Suprapubic skin (tissue), 4 donors: ENCODE measurements around the gene KLHL14. TPM values are rescaled to one million over a fixed set of nuclear protein-coding genes. Genes with fewer than 3 reads are reported as not detected.
A peak's percentile ranks its signal among the peaks of the same experiment; 100 is the strongest.

Experiments
- DNase-seq, 2 donors: peaks; one replicate each; pipeline ENCODE4 v3.0.0-alpha.2; 2019; ENCODE audit warnings: low spot score in 2 of 2
- H3K27ac ChIP-seq: fragments of 200-600 bp; sonication (generic); one replicate; pipeline ENCODE4 v1.5.1; 2019
- H3K27me3 ChIP-seq: fragments of 200-600 bp; sonication (generic); one replicate; pipeline ENCODE4 v1.5.1; 2019
- H3K36me3 ChIP-seq: fragments of 200-600 bp; sonication (generic); one replicate; pipeline ENCODE4 v1.5.1; 2019
- H3K4me1 ChIP-seq: fragments of 200-600 bp; sonication (generic); one replicate; pipeline ENCODE4 v1.5.1; 2019
- H3K4me3 ChIP-seq: fragments of 200-600 bp; sonication (generic); one replicate; pipeline ENCODE4 v1.5.1; 2019; ENCODE audit warnings: mild to moderate bottlenecking
- H3K9me3 ChIP-seq: fragments of 200-600 bp; sonication (generic); one replicate; pipeline ENCODE4 v1.5.1; 2019
- CTCF ChIP-seq, 2 donors: fragments of 200-600 bp in 1 of 2; fragments of 450-650 bp in 1 of 2; sonication (generic) in 1 of 2; IDR thresholded peaks; one replicate each; pipeline ENCODE4 v1.5.1; 2016 to 2019; ENCODE audit warnings: antibody characterized with exemption in 2 of 2, mild to moderate bottlenecking in 1 of 2, moderate library complexity in 1 of 2
- EP300 ChIP-seq: sonication (generic); formaldehyde crosslinking; IDR thresholded peaks from one replicate; pipeline ENCODE4 v1.6.1; 2017; ENCODE audit warnings: antibody characterized with exemption
- POLR2A ChIP-seq, 2 donors: fragments of 450-650 bp; IDR thresholded peaks; one replicate each; pipeline ENCODE4 v1.6.1; 2017; ENCODE audit warnings: antibody characterized with exemption in 2 of 2, mild to moderate bottlenecking in 2 of 2, moderate library complexity in 2 of 2
- POLR2AphosphoS5 ChIP-seq, 3 donors: sonication (generic); formaldehyde crosslinking; IDR thresholded peaks; one replicate each; pipeline ENCODE4 v1.6.1; 2017; ENCODE audit warnings: antibody characterized with exemption in 3 of 3
- WGBS: methylation state at CpG from one replicate; pipeline ENCODE4 v1.1.5; 2018; 5-methylcytosine and 5-hydroxymethylcytosine counted together
- total RNA-seq, 4 donors: library from RNA; depleted of rRNA; stranded (reverse); fragments of >200 nt; gene quantifications; one replicate each; pipeline ENCODE4 v1.1.0, GENCODE V29; 2016

Gene KLHL14
- total RNA-seq, 4 donors from 2014 or later = 0.13 to 0.24 TPM; not detected in 2

GRCh38 chr18:32717126-32717525 lies 55.7 kb downstream of the KLHL14 start:
- no peak for DNase-seq
- Histone ChIP-seq H3K27me3 (no peaks in the 10 kb centered on the region), H3K27ac (no peak overlapping the region), H3K4me1 (peaks cover 2% of the 10 kb centered on the region), H3K4me3 (no peak overlapping the region), H3K9me3 (no peaks in the 10 kb centered on the region), H3K36me3 (no peaks in the 10 kb centered on the region)
- TF ChIP-seq POLR2AphosphoS5 (IDR thresholded peaks at IDR 0.05) (no peak), EP300 (no peak), POLR2A (IDR thresholded peaks at IDR 0.05) (no peak), CTCF (IDR thresholded peaks at IDR 0.05) (no peak)
- 72% methylated on average over 4 of the region's 4 CpGs for WGBS

DNA sequence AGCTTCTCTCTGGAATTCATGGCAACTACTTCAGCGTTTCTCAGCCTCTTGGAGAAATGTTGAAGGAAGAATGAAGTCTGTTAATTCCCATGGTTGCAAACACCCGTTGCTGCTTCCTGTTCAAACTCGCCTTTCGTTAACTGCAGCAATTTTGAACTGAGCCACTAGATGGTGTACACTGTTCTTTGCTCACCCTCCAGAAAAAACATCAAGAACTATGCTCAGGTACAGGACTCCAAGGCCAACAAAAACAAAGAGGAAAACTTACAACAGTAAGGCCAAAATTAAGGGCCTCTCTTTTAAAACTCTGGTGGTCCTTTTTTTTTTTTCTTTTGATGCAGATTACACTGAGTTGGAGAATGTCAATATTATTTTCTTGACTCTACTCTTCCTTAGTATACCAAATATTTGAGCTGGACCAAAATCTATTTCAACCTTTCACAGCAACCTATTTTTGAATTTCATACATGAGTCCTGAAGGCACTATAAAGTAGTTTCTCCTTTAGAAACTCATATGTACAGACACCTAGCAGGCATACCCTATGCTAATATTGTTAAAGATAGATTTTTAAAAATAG lies 58.2 kb downstream of the KLHL14 start:
- H3K27ac ChIP-seq = no peak overlapping the region
- 0% methylated on average over 4 of the region's 4 CpGs for WGBS
- TF ChIP-seq POLR2A (IDR thresholded peaks at IDR 0.05) (no peak), POLR2AphosphoS5 (IDR thresholded peaks at IDR 0.05) (no peak), CTCF (IDR thresholded peaks at IDR 0.05) (peak in 1 of 2 donors; percentile 54), EP300 (no peak)

GRCh38 chr18:32712860-32713259 lies 60.0 kb downstream of the KLHL14 start:
- TF ChIP-seq EP300 (no peak), CTCF (IDR thresholded peaks at IDR 0.05) (no peak), POLR2AphosphoS5 (IDR thresholded peaks at IDR 0.05) (no peak), POLR2A (IDR thresholded peaks at IDR 0.05) (no peak)
- Histone ChIP-seq H3K36me3 (no peaks in the 10 kb centered on the region), H3K27ac (no peak overlapping the region), H3K27me3 (no peaks in the 10 kb centered on the region), H3K4me3 (no peak overlapping the region), H3K9me3 (no peaks in the 10 kb centered on the region), H3K4me1 (peaks cover 2% of the 10 kb centered on the region)
- DNase-seq = no peak
- 88% methylated on average over 1 of the region's 1 CpG for WGBS

More for the DNA sequence above, 58.2 kb downstream of the KLHL14 start:
- Histone ChIP-seq H3K4me1 (peaks cover 2% of the 10 kb centered on the region), H3K27me3 (no peaks in the 10 kb centered on the region), H3K36me3 (no peaks in the 10 kb centered on the region), H3K4me3 (no peak overlapping the region), H3K9me3 (no peaks in the 10 kb centered on the region)
- DNase-seq = no peak

GRCh38 chr18:32711862-32712261 lies 61.0 kb downstream of the KLHL14 start:
- no peak for DNase-seq

GRCh38 chr18:32707586-32707985 lies 65.2 kb downstream of the KLHL14 start:
- no peak for TF ChIP-seq CTCF (IDR thresholded peaks at IDR 0.05)
- no peak for TF ChIP-seq POLR2AphosphoS5 (IDR thresholded peaks at IDR 0.05)
- TF ChIP-seq EP300 = no peak
- no peak for TF ChIP-seq POLR2A (IDR thresholded peaks at IDR 0.05)
- no peaks in the 10 kb centered on the region for H3K36me3 ChIP-seq
- no peaks in the 10 kb centered on the region for H3K4me1 ChIP-seq
- H3K27ac ChIP-seq = no peak overlapping the region
- no peak overlapping the region for H3K4me3 ChIP-seq
- no peaks in the 10 kb centered on the region for H3K9me3 ChIP-seq
- 88% methylated on average over 2 of the region's 2 CpGs for WGBS
- DNase-seq = no peak
- H3K27me3 ChIP-seq = no peaks in the 10 kb centered on the region

More at GRCh38 chr18:32711862-32712261, 61.0 kb downstream of the KLHL14 start:
- Histone ChIP-seq H3K27me3 (no peaks in the 10 kb centered on the region), H3K4me1 (peaks cover 2% of the 10 kb centered on the region), H3K36me3 (no peaks in the 10 kb centered on the region), H3K9me3 (no peaks in the 10 kb centered on the region), H3K4me3 (no peak overlapping the region), H3K27ac (no peak overlapping the region)
- TF ChIP-seq POLR2AphosphoS5 (IDR thresholded peaks at IDR 0.05) (no peak), EP300 (no peak), POLR2A (IDR thresholded peaks at IDR 0.05) (no peak), CTCF (IDR thresholded peaks at IDR 0.05) (no peak)
- 85% methylated on average over 2 of the region's 2 CpGs for WGBS
